Stimulated activated CD4-positive, alpha-beta T cell treated with anti-CD3 and anti-CD28 coated beads, Interleukin-12 subunit alpha, Interleukin-12 subunit beta, amount 100 ng/mL, for 24 hours (primary cell): Measurements from ENCODE around the gene MIPOL1.
"Not testable (repeated sequence)": the region's sequence is repeated elsewhere in the genome, so short reads cannot be mapped to it uniquely, and the experiment has no call there.

Source experiments
- DNase-seq, 2 experiments: peaks; one replicate each; pipeline ENCODE4 v3.0.0-alpha.2; 2020; ENCODE audit warnings: low read depth in 2 of 2

The MIPOL1 gene, protein sequence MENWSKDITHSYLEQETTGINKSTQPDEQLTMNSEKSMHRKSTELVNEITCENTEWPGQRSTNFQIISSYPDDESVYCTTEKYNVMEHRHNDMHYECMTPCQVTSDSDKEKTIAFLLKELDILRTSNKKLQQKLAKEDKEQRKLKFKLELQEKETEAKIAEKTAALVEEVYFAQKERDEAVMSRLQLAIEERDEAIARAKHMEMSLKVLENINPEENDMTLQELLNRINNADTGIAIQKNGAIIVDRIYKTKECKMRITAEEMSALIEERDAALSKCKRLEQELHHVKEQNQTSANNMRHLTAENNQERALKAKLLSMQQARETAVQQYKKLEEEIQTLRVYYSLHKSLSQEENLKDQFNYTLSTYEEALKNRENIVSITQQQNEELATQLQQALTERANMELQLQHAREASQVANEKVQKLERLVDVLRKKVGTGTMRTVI

DNA sequence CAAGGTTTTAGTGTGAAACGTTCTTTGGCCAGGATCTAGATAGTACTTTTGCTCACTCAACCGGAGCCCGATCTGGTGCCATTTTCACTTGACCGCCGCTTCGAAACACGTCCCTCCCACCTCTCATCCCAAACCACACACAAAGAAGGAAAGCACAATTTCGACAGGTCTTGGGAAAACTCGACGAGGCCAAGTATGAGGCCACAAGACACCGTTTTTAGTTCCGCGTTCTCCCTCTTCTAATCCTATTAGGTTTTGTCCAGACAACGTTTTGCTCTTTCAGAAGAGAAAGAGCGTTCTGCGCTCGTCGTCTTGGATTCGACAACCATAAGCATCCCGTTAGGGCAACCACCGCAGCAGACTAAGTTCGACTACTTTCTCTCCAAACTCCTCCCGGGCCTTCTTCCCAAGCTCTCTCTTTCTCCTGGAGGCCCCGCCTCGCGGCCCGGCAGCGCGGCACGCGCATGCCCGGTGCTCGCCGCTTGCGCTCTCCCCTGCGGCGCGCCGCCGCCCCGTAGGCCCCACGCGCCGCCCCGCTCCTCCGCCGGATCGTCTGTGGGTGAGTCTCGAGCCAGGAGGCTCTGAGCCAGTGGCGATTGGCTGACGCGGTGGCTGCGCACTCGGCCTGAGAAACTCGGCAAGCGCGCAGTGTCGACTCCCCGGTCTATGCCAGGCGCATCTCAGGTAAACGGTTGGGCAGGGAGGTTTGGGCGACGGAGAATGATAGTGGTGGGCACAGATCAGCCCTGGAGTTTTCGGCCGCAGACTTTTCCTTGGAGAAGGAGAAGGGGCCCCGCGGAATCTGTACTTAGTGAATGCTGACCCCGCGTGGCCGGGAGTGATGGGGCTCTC lies at the start of gene MIPOL1:
MIPOL1 (plus strand) TSS at position 517 of the 852 bp plus-strand sequence. CDS start 49,952 bp downstream, outside the sequence.
- DNase-seq: peak; percentile 2 to 11

DNA sequence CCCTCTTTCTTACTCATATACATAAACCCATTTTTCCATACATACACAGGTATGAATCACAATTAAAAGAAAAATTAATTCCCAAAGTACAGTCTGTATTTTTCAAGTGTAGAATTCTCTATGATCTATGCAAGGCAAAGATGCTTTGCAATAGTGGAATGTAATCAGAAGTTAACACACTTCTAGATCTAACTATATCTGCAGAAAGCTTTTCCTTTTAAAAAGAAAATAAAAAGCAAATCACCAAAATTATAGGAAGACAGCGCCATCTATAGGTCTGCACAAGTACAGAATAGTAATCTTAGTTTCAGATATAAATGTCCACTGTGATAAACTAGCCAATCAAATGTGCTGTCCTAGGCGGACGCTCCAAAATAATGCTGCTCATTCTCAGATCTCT lies 47.3 kb upstream of the MIPOL1 start:
- DNase-seq: no peak

DNA sequence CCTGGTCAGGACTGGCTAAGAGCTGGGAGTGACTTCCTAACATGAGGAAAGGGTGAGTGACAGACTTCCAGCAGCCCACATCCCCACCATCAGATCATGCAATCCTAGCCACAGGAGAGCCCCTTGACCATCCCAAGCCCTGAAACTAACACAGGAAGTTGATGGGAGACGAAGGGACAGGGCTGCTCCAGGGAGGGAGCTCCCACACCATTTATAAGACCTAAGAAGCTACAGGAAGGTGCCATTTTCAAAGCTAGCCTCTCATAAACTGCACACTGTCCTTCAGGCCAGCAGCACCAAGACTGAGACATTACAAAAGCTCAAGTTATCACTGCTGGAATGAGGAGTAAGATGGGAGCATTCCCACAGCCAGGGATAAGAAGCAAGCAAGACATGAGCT lies 44.7 kb upstream of the MIPOL1 start:
- no peak for DNase-seq

DNA sequence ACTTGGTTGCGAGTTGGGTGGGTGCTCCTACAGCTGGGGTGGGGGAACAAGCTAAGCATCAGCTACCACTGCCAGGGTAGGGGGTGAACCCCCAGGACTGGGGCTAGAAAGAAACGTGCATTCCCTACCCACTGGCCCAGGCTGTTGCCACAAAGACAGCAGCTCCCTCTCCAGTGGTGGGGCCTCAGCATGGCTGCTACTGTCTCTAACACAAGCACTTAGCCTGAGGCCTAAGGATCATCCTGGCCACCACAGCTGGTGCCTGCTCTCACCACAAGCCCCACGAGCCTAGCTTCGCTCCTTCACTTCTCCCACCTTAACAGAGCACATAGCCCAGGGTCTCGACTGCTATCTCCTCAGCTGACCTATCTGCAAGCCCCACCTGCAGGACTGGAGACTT lies 44.3 kb upstream of the MIPOL1 start:
- DNase-seq: no peak

DNA sequence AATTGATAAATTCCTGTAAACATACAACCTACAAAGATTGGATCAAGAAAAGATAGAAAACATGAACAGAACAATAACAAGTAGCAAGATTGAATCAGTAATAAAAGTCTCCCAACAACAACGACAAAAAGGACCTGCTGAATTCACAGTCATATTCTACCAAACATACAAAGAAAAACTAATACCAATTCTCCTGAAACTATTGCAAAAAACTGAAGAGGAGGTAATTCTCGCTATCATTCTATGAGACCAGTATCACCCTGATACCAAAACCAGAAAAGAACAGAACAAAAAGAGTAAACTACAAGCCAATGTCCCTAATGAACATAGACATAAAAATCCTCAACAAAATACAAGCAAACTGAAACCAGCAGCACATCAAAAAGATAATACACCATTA lies 39.8 kb upstream of the MIPOL1 start:
- DNase-seq: no peak

DNA sequence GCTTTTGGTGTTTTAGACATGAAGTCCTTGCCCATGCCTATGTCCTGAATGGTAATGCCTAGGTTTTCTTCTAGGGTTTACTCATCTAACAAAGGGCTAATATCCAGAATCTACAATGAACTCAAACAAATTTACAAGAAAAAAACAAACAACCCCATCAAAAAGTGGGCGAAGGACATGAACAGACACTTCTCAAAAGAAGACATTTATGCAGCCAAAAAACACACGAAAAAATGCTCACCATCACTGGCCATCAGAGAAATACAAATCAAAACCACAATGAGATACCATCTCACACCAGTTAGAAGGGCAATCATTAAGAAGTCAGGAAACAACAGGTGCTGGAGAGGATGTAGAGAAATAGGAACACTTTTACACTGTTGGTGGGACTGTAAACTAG lies 35.4 kb upstream of the MIPOL1 start:
- not testable (repeated sequence) for DNase-seq

DNA sequence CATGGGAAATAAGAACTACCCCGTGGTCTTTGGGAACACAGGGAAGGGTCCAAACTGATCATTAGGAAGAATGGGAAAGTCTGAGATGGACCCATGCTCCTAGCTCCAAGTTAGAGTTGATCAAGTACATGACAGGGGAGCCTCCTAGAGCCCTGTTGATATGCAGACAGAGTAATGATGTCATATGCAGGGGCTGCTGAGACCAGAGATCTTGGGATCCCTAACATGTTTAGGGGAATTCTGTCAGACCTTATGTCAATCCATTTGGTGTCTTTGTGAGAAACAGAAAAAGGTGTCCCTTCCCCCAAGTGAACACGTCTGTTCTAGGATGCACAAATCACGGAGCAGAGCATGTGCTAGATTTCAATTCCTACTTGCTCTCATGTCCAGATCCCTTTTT lies 31.9 kb upstream of the MIPOL1 start:
- DNase-seq: no peak

DNA sequence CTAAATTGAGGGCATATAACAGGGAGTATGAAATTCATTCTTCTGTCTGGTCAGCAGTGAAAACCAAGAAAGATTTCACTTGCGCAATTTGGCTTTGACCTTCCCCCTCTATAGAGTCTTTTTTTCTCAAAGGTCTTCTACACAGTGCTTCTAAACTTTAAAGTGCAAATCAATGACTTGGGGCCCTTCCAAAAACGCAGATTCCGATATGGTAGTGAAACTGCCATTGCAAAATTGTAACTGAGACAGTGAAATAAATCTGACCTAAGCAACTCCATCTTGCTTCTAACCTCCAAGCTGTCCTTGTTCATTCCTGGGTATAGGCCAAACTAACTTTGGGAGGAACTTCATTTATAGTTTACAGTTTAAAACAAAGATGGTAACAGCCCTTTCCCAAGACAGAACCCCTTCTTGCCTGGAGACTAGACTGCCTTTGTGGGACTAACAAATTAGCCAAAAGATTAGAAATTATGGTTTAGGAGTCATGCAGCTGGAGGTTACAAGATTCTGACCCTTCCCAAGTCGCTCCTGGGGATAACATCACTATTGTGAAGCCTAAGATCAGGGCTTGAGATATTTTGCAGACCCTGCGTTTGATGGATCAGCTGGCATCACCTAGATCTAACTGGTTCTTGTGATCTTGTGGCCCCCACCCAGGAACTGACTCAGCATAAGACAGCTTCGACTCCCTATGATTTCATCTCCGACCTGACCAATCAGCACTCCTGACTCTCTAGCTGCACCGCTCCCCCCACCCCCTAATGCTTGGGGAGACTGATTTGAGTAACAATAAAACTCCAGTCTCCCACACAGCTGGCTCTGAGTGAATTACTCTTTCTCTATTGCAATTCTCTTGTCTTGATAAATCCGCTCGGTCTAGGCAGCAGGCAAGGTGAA lies 30.3 kb upstream of the MIPOL1 start:
- DNase-seq: no peak

DNA sequence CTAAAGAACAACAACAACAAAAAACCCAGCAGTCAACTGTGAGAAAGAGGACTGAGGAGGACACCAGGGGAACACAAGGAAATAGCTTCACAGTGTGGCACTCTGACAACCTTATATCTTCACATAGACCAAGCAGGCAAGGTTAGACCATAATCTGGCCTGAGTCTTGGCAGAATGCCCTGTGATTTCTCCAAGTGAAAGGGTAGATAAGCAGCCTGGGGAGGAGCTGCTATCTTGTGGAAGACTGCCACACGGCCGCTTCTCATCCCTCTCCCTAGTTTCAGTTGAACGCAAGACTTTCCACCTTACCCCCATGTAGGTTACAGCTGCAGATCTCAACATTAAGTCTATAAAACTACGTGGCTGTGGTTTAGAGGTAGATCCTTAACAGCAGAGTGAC lies 29.0 kb upstream of the MIPOL1 start:
- DNase-seq: no peak

DNA sequence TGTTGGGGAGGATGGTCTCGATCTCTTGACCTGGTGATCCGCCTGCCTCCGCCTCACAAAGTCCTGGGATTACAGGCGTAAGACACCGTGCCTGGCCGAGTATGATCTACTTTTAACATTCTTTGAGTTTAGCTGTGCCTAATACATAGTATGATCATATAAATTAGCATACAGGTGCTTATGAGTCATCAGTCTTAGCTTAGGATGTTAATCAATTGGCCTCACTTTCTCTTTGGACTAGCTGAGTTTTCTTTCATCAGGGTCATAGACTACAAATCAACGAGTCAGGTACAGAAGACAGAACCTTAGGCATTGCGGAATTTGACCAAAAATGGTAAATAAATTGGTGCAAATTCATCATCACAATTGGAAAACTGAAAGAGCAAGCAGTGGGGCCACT lies 27.5 kb upstream of the MIPOL1 start:
- DNase-seq: no peak

DNA sequence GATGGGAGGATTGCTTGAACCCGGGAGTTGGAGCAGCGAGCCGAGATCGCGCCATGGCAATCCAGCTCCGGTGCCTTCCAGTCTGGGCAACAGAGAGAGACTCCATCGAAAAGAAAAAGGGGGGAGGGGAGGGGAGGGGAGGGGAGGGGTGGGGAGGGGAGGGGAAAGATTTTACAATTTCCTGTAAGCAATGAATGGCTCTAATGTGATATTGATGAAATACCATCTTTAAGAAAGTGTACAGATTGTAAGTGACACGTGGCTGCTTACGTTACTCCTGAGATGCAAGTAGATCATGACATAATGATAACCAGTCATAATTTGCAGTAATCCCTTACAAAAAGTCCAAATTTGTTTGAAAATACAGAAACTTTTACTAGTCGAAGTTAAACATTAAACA lies 26.7 kb upstream of the MIPOL1 start:
- no peak for DNase-seq

DNA sequence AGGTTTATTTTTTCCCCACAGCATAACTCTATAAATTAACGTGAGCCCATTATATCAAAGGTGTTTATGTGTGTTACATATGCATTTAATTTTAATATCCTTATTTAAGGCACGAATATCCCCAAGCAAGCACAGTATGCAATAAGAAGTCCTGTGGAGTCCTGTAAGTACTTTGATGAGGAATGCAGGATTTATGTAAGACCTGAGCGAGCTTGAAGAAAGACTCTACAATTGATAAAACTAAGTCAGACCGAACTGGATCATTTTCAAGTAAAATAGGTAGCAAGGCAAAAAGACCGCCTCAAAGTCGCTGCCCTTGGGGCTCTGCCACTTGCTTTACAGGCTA lies 26.1 kb upstream of the MIPOL1 start:
- DNase-seq: no peak

DNA sequence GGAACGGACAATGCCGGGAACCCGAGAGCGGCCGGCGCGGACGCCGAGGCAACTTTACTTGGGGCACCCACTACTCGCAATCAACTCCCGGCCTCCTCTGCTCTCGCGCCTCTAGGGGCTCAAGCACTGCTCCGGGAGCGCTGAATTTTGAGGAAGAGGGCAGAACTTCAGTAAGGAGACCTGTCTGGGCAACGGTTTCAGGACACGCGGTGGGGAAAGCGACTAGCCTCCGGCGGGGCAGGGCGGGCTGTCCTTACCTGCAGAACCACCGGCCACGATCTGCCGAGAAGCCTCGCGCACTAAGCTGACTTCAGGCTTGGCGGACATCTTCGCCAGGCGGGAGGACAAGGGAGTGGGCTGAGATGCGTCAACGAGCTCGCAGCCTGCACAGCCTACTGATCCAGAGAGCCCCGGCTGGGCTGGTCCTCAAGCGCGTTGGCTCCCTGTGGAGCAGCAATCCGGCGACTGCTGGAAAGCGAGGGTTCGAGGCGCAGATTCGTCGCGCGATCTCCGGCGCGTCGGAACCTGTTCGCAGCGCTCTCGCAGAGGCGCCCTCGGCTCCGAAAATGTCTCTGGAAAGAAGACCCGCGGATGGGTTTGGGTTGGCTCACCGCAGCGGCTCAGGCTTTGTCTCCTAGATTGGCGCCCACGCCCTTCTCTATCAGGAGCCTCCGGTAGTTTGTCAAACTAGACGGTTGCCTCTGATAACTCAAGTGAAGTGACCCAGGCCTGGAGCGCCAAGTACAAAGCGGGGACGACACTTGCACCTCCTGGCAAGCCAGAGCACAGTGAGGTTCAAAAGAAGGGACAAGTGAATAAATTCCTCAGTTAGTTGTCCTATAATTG lies 25.5 kb upstream of the MIPOL1 start, which contains the start of gene SLC25A21:
SLC25A21 (minus strand) TSS at position 583 of the 846 bp plus-strand sequence.
- no peak for DNase-seq

DNA sequence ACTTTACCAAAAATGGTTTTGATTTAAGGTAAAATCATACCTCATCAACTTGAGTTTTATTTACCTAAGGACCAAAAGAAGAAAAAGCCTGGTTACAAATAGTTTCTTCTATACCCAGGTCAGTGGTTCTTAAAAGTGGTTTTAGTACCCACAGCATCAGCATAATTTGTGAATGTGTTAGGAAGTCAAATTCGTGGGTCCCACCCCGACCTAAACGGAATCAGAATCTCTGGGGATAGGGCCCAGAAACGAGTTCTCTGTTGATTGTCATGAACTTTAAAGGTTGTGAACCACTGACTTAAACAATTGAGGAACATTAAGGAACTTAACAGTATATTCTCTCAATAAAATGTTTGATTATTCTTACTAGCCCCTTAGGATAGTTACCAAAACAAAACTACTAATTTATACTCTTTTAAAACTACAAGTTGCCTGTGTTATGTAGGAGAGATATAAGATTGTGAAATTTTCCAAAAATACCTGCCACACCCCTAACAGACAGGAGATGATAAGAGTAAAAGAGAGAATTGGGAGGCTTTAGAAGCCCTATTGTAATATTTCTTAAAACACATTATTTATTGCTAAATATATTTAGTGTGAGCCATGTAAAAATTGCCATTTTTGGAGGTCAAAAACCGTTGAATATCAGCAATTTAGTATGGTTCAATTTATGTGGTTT lies 24.7 kb upstream of the MIPOL1 start:
- DNase-seq: no peak

DNA sequence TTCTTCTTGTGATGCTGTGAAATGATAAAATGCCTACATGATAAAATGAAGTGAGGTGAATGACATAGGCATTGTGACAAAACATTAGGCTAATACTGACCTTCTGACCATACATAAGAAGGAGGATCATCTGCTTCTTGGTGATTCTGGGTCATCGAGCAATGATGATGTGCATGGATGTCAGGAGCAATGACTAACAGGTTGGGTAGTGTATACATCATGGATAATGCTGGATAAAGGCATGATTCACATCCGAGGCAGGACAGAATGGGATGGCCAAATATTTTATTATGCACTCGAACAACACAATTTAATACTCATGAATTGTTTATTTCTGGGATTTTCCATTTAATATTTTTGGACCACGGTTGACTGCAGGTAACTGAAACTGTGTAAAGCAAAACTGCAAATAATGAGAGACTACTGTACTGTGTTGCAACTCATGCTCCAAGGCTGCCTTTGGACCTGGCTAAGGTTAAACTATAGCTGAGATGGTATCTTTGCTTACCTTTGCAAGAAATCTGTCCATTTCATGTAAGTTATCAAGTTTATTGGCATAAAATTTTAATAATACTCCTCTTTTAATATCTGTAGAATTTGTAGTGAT lies 17.7 kb upstream of the MIPOL1 start:
- DNase-seq: no peak

DNA sequence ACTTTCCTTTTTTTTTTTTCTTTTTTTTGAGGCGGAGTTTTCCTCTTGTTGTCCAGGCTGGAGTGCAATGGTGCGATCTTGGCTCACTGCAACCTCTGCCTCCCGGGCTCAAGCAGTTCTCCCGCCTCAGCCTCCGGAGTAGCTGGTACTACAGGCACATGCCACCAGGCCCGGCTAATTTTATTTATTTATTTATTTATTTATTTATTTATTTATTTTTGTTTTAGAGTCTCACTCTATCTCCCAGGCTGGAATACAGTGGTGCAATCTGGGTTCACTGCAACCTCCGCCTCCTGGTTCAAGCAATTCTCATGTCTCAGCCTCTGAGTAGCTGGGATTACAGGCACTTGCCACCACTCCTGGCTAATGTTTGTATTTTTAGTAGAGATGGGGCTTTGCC lies 16.9 kb upstream of the MIPOL1 start:
- DNase-seq: not testable (repeated sequence)

DNA sequence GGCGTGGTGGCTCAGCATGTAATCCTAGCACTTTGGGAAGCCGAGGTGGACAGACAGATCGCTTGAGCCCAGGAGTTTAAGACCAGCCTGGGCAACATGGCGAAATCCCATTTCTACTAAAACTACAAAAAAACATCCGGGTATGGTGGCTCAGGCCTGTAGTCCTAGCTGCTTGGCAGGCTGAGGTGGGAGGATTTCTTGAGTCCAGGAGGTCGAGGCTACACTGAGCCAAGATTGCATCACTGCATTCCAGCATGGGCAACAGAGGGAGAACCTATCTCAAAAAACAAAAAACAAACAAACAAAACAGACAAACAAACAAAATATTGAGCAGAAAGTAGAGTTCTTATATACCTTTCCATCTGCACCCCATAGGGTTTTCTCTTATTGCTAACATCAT lies 16.3 kb upstream of the MIPOL1 start:
- no peak for DNase-seq

DNA sequence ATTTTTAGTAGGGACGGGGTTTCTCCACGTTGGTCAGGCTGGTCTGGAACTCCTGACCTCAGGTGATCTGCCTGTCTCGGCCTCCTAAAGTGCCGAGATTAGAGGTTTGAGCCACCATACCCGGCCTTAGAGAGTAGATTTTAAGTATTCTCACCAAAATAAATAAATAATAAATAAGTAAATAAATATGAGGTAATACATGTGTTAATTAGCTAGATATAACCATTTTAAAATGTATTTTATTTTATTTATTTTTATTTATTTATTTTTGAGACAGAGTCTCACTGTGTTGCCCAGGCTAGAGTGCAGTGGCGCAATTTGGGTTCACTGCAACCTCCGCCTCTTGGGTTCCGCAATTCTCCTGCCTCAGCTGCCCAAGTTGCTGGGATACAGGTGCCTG lies 13.2 kb upstream of the MIPOL1 start:
- DNase-seq: not testable (repeated sequence)

DNA sequence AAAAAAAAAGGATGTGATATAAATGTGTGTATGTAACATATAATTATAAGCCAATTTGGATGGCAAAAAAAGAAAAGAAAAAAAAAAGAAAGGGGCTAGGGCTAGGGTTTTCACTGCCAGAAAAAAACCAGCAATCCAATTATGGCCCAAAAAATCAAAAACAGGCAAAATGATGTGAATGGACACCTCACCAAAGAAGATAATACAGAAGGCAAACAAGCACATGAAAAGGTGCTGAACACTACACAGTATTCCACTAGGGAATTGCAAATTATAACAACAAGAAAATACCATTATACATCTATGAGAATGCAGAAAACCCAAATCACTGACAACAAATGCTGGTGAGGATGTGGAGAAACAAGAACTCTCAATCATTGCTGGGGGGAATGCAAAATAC lies 12.1 kb upstream of the MIPOL1 start:
- no peak for DNase-seq

DNA sequence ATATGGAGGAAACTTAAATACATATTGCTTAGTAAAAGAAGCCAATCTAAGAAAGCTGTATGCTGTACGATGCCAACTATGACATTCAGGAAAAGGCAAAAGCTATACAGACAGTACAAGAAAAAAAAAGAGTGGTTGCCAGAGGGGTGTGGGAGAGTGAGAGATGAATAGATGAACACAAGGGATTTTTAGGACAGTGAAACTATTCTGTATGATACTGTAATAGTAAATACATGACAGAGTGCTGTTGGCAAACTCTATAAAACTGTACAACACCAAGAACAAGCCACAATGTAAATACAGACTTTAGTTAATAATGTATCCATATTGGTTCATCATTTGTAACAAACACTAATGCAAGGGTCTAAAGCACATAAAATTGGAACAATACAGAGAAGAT lies 10.9 kb upstream of the MIPOL1 start:
- no peak for DNase-seq
